Gastroesophageal sphincter (tissue), 3 donors: ENCODE data around the gene NHP2.

Experiments used
- EP300 ChIP-seq: sonication (generic); formaldehyde crosslinking; IDR thresholded peaks from one replicate; pipeline ENCODE4 v1.6.1; 2017; ENCODE audit warnings: antibody characterized with exemption, mild to moderate bottlenecking
- POLR2A ChIP-seq, 2 donors: fragments of 450-650 bp; IDR thresholded peaks; one replicate each; pipeline ENCODE4 v1.6.1; 2017; ENCODE audit warnings: antibody characterized with exemption in 2 of 2, mild to moderate bottlenecking in 2 of 2, moderate library complexity in 1 of 2
- TF ChIP-seq, protein P1 (sequence below), 4 experiments: fragments of 200-600 bp in 2 of 4; fragments of 450-650 bp in 2 of 4; sonication (generic) in 1 of 4; IDR thresholded peaks; one replicate each; pipeline ENCODE4 v1.5.1; 2017 to 2019; ENCODE audit warnings: antibody characterized with exemption in 4 of 4, mild to moderate bottlenecking in 2 of 4, moderate library complexity in 2 of 4

DNA sequence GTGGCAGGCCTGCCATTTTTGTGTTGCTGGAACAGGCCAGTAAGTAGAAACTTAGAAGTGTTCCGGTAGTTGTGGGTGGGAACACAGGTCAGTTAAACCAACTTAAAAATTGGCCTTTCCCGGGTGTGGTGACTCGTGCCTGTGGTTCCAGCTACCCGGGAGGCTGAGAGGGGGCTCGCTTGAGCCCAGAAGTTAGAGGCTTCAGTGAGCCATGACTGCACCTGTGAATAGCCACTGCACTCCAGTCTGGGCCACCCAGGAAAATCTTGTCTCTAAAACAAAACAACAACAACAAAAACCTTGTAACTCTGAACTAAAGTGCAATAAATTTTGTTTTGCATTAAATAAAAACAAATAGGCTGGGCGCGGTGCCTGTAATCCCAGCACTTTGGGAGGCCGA is 1.4 kb upstream of the NHP2 start:
- TF ChIP-seq, protein P1, sequence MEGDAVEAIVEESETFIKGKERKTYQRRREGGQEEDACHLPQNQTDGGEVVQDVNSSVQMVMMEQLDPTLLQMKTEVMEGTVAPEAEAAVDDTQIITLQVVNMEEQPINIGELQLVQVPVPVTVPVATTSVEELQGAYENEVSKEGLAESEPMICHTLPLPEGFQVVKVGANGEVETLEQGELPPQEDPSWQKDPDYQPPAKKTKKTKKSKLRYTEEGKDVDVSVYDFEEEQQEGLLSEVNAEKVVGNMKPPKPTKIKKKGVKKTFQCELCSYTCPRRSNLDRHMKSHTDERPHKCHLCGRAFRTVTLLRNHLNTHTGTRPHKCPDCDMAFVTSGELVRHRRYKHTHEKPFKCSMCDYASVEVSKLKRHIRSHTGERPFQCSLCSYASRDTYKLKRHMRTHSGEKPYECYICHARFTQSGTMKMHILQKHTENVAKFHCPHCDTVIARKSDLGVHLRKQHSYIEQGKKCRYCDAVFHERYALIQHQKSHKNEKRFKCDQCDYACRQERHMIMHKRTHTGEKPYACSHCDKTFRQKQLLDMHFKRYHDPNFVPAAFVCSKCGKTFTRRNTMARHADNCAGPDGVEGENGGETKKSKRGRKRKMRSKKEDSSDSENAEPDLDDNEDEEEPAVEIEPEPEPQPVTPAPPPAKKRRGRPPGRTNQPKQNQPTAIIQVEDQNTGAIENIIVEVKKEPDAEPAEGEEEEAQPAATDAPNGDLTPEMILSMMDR (IDR thresholded peaks at IDR 0.05), result no peak
- no peak for TF ChIP-seq POLR2A (IDR thresholded peaks at IDR 0.05)
- TF ChIP-seq EP300, result no peak
